Erythroblast (primary cell): ENCODE results near the gene POLR1E.

Experiments used
- GATA1 ChIP-seq: IDR thresholded peaks from 2 replicates; pipeline ENCODE4 v1.6.1; 2011; ENCODE audit warnings: low read depth, mild to moderate bottlenecking, control low read depth, low read length, moderate library complexity
- POLR2A ChIP-seq: IDR thresholded peaks from 2 replicates; pipeline ENCODE4 v1.6.1; 2011; ENCODE audit warnings: mild to moderate bottlenecking, low read length

GRCh38 chr9:37495571-37495970, 9.8 kb downstream of the POLR1E start:
- TF ChIP-seq POLR2A (no peak), GATA1 (no peak)
